ENCODE measurements around the gene BAG1.

GRCh38 chr9:33254211-33254610 lies 10.3 kb downstream of the BAG1 start:
- TF ChIP-seq CTCF (IDR thresholded peaks at IDR 0.05 in 4 of 5, conservative IDR thresholded peaks at IDR 0.05 in 1 of 5) (no peak), POLR2A (IDR thresholded peaks at IDR 0.05) (no peak)

Data from gastrocnemius medialis (tissue), 4 donors.